ENCODE data around the gene GNB1.
"Not testable (repeated sequence)": the region's sequence is repeated elsewhere in the genome, so short reads cannot be mapped to it uniquely, and the experiment has no call there.

The GNB1 gene

GRCh38 chr1:1892079-1892762 lies 1.3 kb upstream of the GNB1 start:
- no peak for DNase-seq

- DNase-seq, result peak; percentile 70
Observed at GRCh38 chr1:1891349-1892078, 627 bp upstream of the GNB1 start.

GRCh38 chr1:1889847-1890505 lies 911 bp downstream of the GNB1 start:
- peak; percentile 81 for DNase-seq

- DNase-seq, result no peak
Observed at GRCh38 chr1:1889090-1889750, 1.7 kb downstream of the GNB1 start.

GRCh38 chr1:1883890-1884289 lies 7.0 kb downstream of the GNB1 start:
- not testable (repeated sequence) for DNase-seq

GRCh38 chr1:1883092-1883873 lies 7.6 kb downstream of the GNB1 start:
- no peak for DNase-seq

- no peak for DNase-seq
Observed at GRCh38 chr1:1881727-1882126, 9.2 kb downstream of the GNB1 start.

- DNase-seq, result no peak
Observed at GRCh38 chr1:1880617-1881312, 10.1 kb downstream of the GNB1 start.

- no peak for DNase-seq
Observed at GRCh38 chr1:1879942-1880341, 10.9 kb downstream of the GNB1 start.

- no peak for DNase-seq
Observed at GRCh38 chr1:1877865-1878436, 12.9 kb downstream of the GNB1 start.

- DNase-seq, result no peak
Observed at GRCh38 chr1:1876335-1876930, 14.5 kb downstream of the GNB1 start.

GRCh38 chr1:1875932-1876331 lies 15.0 kb downstream of the GNB1 start:
- DNase-seq, result no peak

- no peak for DNase-seq
Observed at GRCh38 chr1:1874901-1875300, 16.0 kb downstream of the GNB1 start.

- DNase-seq, result no peak
Observed at GRCh38 chr1:1873186-1873585, 17.7 kb downstream of the GNB1 start.

- DNase-seq, result no peak
Observed at GRCh38 chr1:1872329-1872994, 18.4 kb downstream of the GNB1 start.

- DNase-seq, result no peak
Observed at GRCh38 chr1:1869469-1869868, 21.4 kb downstream of the GNB1 start.

- no peak for DNase-seq
Observed at GRCh38 chr1:1867164-1867563, 23.7 kb downstream of the GNB1 start.

- DNase-seq, result no peak
Observed at GRCh38 chr1:1862905-1863547, 27.9 kb downstream of the GNB1 start.

GRCh38 chr1:1861761-1862310 lies 29.1 kb downstream of the GNB1 start:
- not testable (repeated sequence) for DNase-seq

All from right kidney (tissue), 1 donor.